Keratinocyte (primary cell): ENCODE measurements around the gene KATNB1. TPM values are rescaled to one million over a fixed set of nuclear protein-coding genes. Genes with fewer than 3 reads are reported as not detected.

Experiments
- DNase-seq: peaks from one replicate; pipeline ENCODE4 v3.0.0-alpha.2; 2011; ENCODE audit warnings: low read depth, missing footprints, low spot score
- FAIRE-seq: peaks from 2 replicates; lab custom pipeline; 2011; peaks lifted over from hg19 to GRCh38; lab: Jason Lieb, UNC
- H2AFZ ChIP-seq: 2 replicates; pipeline ENCODE4 v1.6.0; 2012; ENCODE audit warnings: low read length, control low read depth, inconsistent platforms; ENCODE audit not compliant: control insufficient read depth
- H3K27ac ChIP-seq: 2 replicates; pipeline ENCODE4 v1.5.1; 2011; ENCODE audit warnings: low read length; ENCODE audit not compliant: control insufficient read depth, insufficient read depth
- H3K27me3 ChIP-seq: 3 replicates; pipeline ENCODE4 v1.6.0; 2011; ENCODE audit warnings: low read length; ENCODE audit not compliant: control insufficient read depth, insufficient read depth; ENCODE audit errors: extremely low read depth
- H3K36me3 ChIP-seq, 2 experiments: 2 replicates in 1 of 2; 3 replicates in 1 of 2; pipeline ENCODE4 v1.5.1; 2011; ENCODE audit warnings: low read length in 2 of 2, mild to moderate bottlenecking in 1 of 2; ENCODE audit not compliant: control insufficient read depth in 2 of 2, insufficient read depth in 2 of 2; ENCODE audit errors: extremely low read depth in 1 of 2
- H3K4me1 ChIP-seq: 3 replicates; pipeline ENCODE4 v1.5.1; 2011; ENCODE audit warnings: low read length; ENCODE audit not compliant: control insufficient read depth, insufficient read depth; ENCODE audit errors: extremely low read depth
- H3K4me2 ChIP-seq: 3 replicates; pipeline ENCODE4 v1.6.0; 2011; ENCODE audit warnings: low read depth, low read length; ENCODE audit not compliant: control insufficient read depth, insufficient read depth; ENCODE audit errors: extremely low read depth
- H3K4me3 ChIP-seq, 3 experiments: fragments of 200-600 bp in 1 of 3; sonication (generic) in 1 of 3; 2 replicates in 2 of 3; 3 replicates in 1 of 3; pipeline ENCODE4 v1.5.1; 2011 to 2016; ENCODE audit warnings: low read length in 3 of 3, mild to moderate bottlenecking in 3 of 3, control low read depth in 2 of 3, inconsistent platforms in 1 of 3, low read depth in 1 of 3, mixed read lengths in 1 of 3, mixed run types in 1 of 3, moderate library complexity in 1 of 3; ENCODE audit not compliant: control insufficient read depth in 2 of 3, insufficient read depth in 2 of 3; ENCODE audit errors: extremely low read depth in 1 of 3
- H3K79me2 ChIP-seq: 2 replicates; pipeline ENCODE4 v1.6.0; 2012; ENCODE audit warnings: low read length; ENCODE audit not compliant: control insufficient read depth, insufficient read depth
- H3K9ac ChIP-seq: 3 replicates; pipeline ENCODE4 v1.6.0; 2011; ENCODE audit warnings: low read length; ENCODE audit not compliant: control insufficient read depth, insufficient read depth; ENCODE audit errors: extremely low read depth
- H3K9me1 ChIP-seq: 3 replicates; pipeline ENCODE4 v1.6.0; 2011; ENCODE audit warnings: low read length; ENCODE audit not compliant: control insufficient read depth, insufficient read depth; ENCODE audit errors: extremely low read depth
- H3K9me3 ChIP-seq: 2 replicates; pipeline ENCODE4 v1.5.1; 2012; ENCODE audit warnings: low read depth, low read length; ENCODE audit not compliant: control insufficient read depth
- H4K20me1 ChIP-seq: 3 replicates; pipeline ENCODE4 v1.6.0; 2011; ENCODE audit warnings: low read length; ENCODE audit not compliant: control insufficient read depth, insufficient read depth; ENCODE audit errors: extremely low read depth
- EZH2 ChIP-seq: IDR thresholded peaks from one replicate; pipeline ENCODE4 v1.6.1; 2012; ENCODE audit warnings: inconsistent platforms, mild to moderate bottlenecking, low read length, moderate library complexity
- dilution Hi-C: fragments of 300-500 bp; cut with MboI; formaldehyde crosslinking; loops from one replicate; pipeline ENCODE4 v1.7.0; 2020; ENCODE audit warnings: low sequenced_read_pairs; ENCODE audit not compliant: extremely low pct_ligation_motif_present
- polyA plus RNA-seq, 5 experiments: library from polyadenylated mRNA; depleted of rRNA in 3 of 5; stranded (reverse) in 3 of 5; stranded (forward) in 1 of 5; unstranded in 1 of 5; fragments of >200 nt; gene quantifications; 1 replicate in 1 of 5; 2 replicates in 3 of 5; 3 replicates in 1 of 5; pipeline versions ENCODE4 v1.2.1 to v1.2.3, GENCODE V29; 2011 to 2012; ENCODE audit warnings: missing spikeins in 2 of 5, low read depth in 1 of 5, low replicate concordance in 1 of 5
- TF ChIP-seq, protein P1 (sequence below), 3 experiments: IDR thresholded peaks in 1 of 3; conservative IDR thresholded peaks in 1 of 3; optimal IDR thresholded peaks in 1 of 3; 2 replicates in 2 of 3; 3 replicates in 1 of 3; pipeline versions ENCODE3 to v1.5.1; 2011; ENCODE audit warnings: low read length in 3 of 3, mild to moderate bottlenecking in 3 of 3, moderate library complexity in 2 of 3, control low read depth in 1 of 3, inconsistent platforms in 1 of 3; ENCODE audit not compliant: insufficient read depth in 2 of 3; ENCODE audit errors: extremely low read depth in 1 of 3

The KATNB1 gene
- polyA plus RNA-seq, 1 donor (not counting 4 experiments of a cell fraction or from before 2014, with no cell fraction given): 18.9 TPM

DNA sequence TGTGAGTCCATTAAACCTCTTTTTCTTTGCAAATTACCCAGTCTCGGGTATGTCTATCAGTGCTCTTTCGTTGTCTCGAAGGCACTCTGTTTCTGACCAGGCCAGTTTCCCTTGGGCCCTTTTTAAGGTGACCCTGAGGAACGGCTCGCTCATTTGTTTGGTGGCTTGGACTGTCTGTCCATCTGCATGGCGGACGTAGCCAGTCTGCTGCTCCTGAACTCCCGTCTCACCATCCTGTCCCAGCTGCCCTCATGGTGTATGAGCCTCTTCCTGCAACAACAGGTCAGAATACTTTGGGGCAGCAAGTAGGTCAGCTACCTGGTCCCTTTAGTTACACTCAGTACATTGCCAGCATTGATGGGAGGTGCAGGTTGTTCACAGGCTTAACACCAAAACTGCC, 22.0 kb upstream of the KATNB1 start:
- no peak overlapping the region for H3K9ac ChIP-seq
- H3K27me3 ChIP-seq: peaks cover 11% of the 10 kb centered on the region
- no peak overlapping the region for H3K27ac ChIP-seq
- no peak for FAIRE-seq
- no peaks in the 10 kb centered on the region for H3K79me2 ChIP-seq
- H3K9me3 ChIP-seq: no peaks in the 10 kb centered on the region
- no peak for TF ChIP-seq EZH2
- TF ChIP-seq, protein P1, sequence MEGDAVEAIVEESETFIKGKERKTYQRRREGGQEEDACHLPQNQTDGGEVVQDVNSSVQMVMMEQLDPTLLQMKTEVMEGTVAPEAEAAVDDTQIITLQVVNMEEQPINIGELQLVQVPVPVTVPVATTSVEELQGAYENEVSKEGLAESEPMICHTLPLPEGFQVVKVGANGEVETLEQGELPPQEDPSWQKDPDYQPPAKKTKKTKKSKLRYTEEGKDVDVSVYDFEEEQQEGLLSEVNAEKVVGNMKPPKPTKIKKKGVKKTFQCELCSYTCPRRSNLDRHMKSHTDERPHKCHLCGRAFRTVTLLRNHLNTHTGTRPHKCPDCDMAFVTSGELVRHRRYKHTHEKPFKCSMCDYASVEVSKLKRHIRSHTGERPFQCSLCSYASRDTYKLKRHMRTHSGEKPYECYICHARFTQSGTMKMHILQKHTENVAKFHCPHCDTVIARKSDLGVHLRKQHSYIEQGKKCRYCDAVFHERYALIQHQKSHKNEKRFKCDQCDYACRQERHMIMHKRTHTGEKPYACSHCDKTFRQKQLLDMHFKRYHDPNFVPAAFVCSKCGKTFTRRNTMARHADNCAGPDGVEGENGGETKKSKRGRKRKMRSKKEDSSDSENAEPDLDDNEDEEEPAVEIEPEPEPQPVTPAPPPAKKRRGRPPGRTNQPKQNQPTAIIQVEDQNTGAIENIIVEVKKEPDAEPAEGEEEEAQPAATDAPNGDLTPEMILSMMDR (optimal IDR thresholded peaks at IDR 0.05 in 1 of 3, IDR thresholded peaks at IDR 0.05 in 1 of 3, conservative IDR thresholded peaks at IDR 0.05 in 1 of 3; ENCODE audit: extremely low read depth in 1 of 3, insufficient read depth in 2 of 3, low read length in 3 of 3): no peak
- H3K36me3 ChIP-seq: no peaks in the 10 kb centered on the region
- no peak overlapping the region for H3K4me2 ChIP-seq
- dilution Hi-C loops: no loop called here
- H3K4me3 ChIP-seq: no peak overlapping the region
- no peaks in the 10 kb centered on the region for H4K20me1 ChIP-seq
- DNase-seq: no peak
- H3K4me1 ChIP-seq: no peaks in the 10 kb centered on the region
- H2AFZ ChIP-seq: no peak overlapping the region
- H3K9me1 ChIP-seq: no peaks in the 10 kb centered on the region

DNA sequence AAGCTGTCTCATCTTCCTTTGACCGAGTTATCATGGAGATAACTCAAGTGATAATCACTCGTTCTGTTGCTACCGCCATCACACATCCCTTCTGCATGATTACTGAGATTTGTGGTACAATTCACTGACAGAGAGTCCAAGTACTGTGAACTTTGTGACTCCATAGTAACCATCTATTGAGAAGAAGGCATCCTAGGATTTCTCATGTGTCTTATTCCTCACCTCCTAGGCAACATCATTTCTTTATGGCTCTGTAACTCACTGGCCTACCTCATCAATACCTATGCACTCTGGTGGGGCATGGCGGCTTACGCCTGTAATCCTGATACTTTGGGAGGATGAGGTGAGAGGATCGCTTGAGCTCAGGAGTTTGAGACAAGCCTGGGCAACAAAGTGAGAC, 21.5 kb upstream of the KATNB1 start:
- Histone ChIP-seq H3K9me3 (no peaks in the 10 kb centered on the region), H3K36me3 (no peaks in the 10 kb centered on the region), H2AFZ (no peak overlapping the region), H3K9ac (no peak overlapping the region), H3K27ac (no peak overlapping the region), H3K27me3 (peaks cover 11% of the 10 kb centered on the region), H3K4me3 (no peak overlapping the region), H3K4me2 (no peak overlapping the region), H4K20me1 (no peaks in the 10 kb centered on the region), H3K4me1 (no peaks in the 10 kb centered on the region), H3K79me2 (no peaks in the 10 kb centered on the region), H3K9me1 (no peaks in the 10 kb centered on the region)
- dilution Hi-C loops: no loop called here
- FAIRE-seq (no peak), DNase-seq (no peak)
- TF ChIP-seq EZH2: no peak
- TF ChIP-seq, protein P1 (optimal IDR thresholded peaks at IDR 0.05 in 1 of 3, IDR thresholded peaks at IDR 0.05 in 1 of 3, conservative IDR thresholded peaks at IDR 0.05 in 1 of 3; ENCODE audit: extremely low read depth in 1 of 3, insufficient read depth in 2 of 3, low read length in 3 of 3): no peak
